ENCODE results near the gene ZCCHC14.

Gene ZCCHC14

DNA sequence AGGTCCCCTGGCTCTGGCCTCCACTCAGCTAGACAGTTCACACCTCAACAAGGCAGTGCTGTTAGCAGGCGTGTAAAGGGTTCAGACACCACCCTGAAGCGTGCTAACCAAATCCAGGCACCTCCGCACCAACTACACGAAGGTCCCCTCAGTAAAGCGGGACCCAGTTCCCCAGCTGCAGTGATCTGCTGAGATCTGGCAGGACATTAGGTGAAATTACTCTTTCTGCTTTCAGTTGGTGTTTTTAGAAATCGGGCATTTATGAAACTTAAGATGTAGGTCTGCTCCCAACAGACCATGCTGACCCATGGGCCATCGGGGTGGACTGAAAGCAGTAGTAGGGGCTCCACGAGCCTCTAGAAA is 136.4 kb downstream of the ZCCHC14 start:
- Histone ChIP-seq H3K4me2 (ENCODE audit: low read length) (no peak overlapping the region), H3K27me3 (ENCODE audit: insufficient read depth, low read length) (no peaks in the 10 kb centered on the region), H4K8ac (ENCODE audit: low read depth, low read length) (no peak overlapping the region), H3K23ac (ENCODE audit: low read length) (no peak overlapping the region), H2AFZ (ENCODE audit: insufficient read depth, low read length, poor library complexity) (no peak overlapping the region), H2BK12ac (ENCODE audit: low read length) (no peak overlapping the region), H3K79me1 (ENCODE audit: low read length) (no peaks in the 10 kb centered on the region), H3K9ac (ENCODE audit: low read length) (no peak overlapping the region), H3K36me3 (ENCODE audit: control insufficient read depth in 1 of 2, insufficient read depth in 2 of 2, low read length in 2 of 2) (peaks cover 11 to 15% of the 10 kb centered on the region in 2 experiments), H4K12ac (ENCODE audit: low read depth, low read length) (no peak overlapping the region), H3K18ac (ENCODE audit: low read length) (no peak overlapping the region), H4K91ac (ENCODE audit: low read depth, low read length) (no peak overlapping the region), H3K79me2 (ENCODE audit: control insufficient read depth, insufficient read depth, low read length, poor library complexity) (no peaks in the 10 kb centered on the region), H3K9me3 (ENCODE audit: insufficient read depth, low read depth, low read length) (no peaks in the 10 kb centered on the region), H2BK120ac (ENCODE audit: insufficient read depth, low read length, poor library complexity) (no peak overlapping the region), H3K4me1 (ENCODE audit: control insufficient read depth in 1 of 2, insufficient read depth in 2 of 2, low read length in 2 of 2) (peaks cover 2 to 3% of the 10 kb centered on the region in 2 experiments), H3K4ac (ENCODE audit: low read depth, low read length) (no peak overlapping the region), H2BK5ac (ENCODE audit: low read depth, low read length, poor library complexity) (no peak overlapping the region), H3K27ac (ENCODE audit: low read depth, low read length) (no peak overlapping the region), H2AK5ac (ENCODE audit: low read length) (no peak overlapping the region), H3K14ac (ENCODE audit: low read length) (no peak overlapping the region), H3K4me3 (ENCODE audit: low read depth, low read length) (no peak overlapping the region)
- DNase-seq: no peak
- WGBS (ENCODE audit: extremely low coverage, insufficient coverage, insufficient read length): no CpG with 5 or more reads among the region's 8 CpGs
